Body of pancreas (tissue), 4 donors: ENCODE data around the gene SHANK3. TPM values are rescaled to one million over a fixed set of nuclear protein-coding genes. Genes with fewer than 3 reads are reported as not detected.

Experiments used
- ATAC-seq: fragments of 150-250 bp; one replicate; pipeline ENCODE4 v1.9.1; 2016
- DNase-seq, 4 donors: peaks; one replicate each; pipeline ENCODE4 v3.0.0-alpha.2; 2019
- H3K27ac ChIP-seq, 4 donors: fragments of 200-600 bp; sonication (generic); 1 replicate in 3 of 4; 2 replicates in 1 of 4; pipeline versions ENCODE4 v1.5.1 to v1.6.1; 2016 to 2019; ENCODE audit warnings: mild to moderate bottlenecking in 1 of 4, mixed read lengths in 1 of 4, moderate library complexity in 1 of 4
- H3K27me3 ChIP-seq, 2 donors: fragments of 200-600 bp; sonication (generic); one replicate each; pipeline ENCODE4 v1.6.0; 2016; ENCODE audit warnings: mild to moderate bottlenecking in 1 of 2
- H3K36me3 ChIP-seq, 2 donors: fragments of 200-600 bp; sonication (generic); replicated peaks in 1 of 2; 2 replicates each; pipeline ENCODE4 v1.5.1; 2016; ENCODE audit warnings: low read depth in 2 of 2; ENCODE audit not compliant: insufficient read depth in 1 of 2
- H3K4me1 ChIP-seq: fragments of 200-600 bp; sonication (generic); one replicate; pipeline ENCODE4 v1.6.0; 2016
- H3K4me3 ChIP-seq, 2 donors: fragments of 200-600 bp; sonication (generic); 1 replicate in 1 of 2; 2 replicates in 1 of 2; pipeline ENCODE4 v1.5.1; 2016 to 2019
- H3K9me3 ChIP-seq, 3 donors: fragments of 200-600 bp; sonication (generic); 1 replicate in 2 of 3; 2 replicates in 1 of 3; pipeline ENCODE4 v1.5.1; 2016
- POLR2A ChIP-seq, 3 donors: fragments of 450-650 bp; IDR thresholded peaks; one replicate each; pipeline ENCODE4 v1.6.1; 2016; ENCODE audit warnings: antibody characterized with exemption in 3 of 3, mild to moderate bottlenecking in 2 of 3
- WGBS, 2 donors: methylation state at CpG; one replicate each; pipeline ENCODE4 v1.1.5; 2017; 5-methylcytosine and 5-hydroxymethylcytosine counted together
- intact Hi-C: fragments of 100-400 bp; cut with DNase I; formaldehyde crosslinking; loops from one replicate; pipeline ENCODE4 v1.15.1; 2023
- total RNA-seq, 2 donors: library from RNA; depleted of rRNA; stranded (reverse); fragments of >200 nt; gene quantifications; one replicate each; pipeline ENCODE4 v1.1.0, GENCODE V29; 2016
- TF ChIP-seq, protein P1 (sequence below), 7 experiments: fragments of 450-650 bp in 4 of 7; fragments of 200-600 bp in 3 of 7; sonication (generic) in 3 of 7; IDR thresholded peaks; one replicate each; pipeline ENCODE4 v1.5.1; 2016 to 2019; ENCODE audit warnings: antibody characterized with exemption in 7 of 7

SHANK3 gene
- total RNA-seq, 2 donors from 2014 or later: 6.0 to 15.5 TPM

DNA sequence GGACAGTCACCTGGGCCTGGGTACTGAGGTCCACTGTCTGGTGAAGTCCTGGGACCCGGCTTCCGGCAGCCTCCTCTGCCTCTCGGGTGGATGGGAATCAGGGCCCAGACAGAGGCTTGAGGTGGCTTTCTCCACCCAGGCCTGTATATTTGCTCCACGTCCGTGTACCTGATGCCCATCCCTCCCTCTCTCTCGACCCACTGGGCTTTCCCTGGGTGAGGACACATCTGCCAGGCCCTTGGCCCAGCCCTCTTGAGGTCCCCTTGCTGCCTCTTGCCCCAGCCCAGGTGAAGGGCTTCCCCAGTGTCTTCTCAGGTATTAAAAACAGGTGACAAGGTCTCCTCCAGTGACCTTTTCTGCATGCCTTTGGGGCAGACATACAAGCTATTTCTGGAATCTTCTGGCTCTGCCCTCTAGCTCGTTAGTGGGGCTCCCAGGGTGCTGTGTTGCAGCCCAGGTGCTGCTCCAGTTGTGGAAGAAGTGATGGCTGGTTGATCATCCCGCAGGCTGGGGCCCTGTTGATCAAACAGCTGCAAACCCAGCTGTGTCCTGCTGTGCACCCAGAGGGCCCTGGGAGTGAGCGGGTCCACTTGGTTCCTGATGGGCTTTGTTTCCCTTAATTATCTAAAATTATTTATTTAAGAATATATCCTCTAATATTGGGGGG is 39.9 kb downstream of the SHANK3 start:
- H3K27me3 ChIP-seq: no peaks in the 10 kb centered on the region
- 77 to 84% methylated on average over 8 to 9 of the region's 9 CpGs for WGBS, 2 donors
- intact Hi-C loops: no loop called here
- no peaks in the 10 kb centered on the region for H3K9me3 ChIP-seq
- peak overlapping the region in 2 of 4 donors; percentile 18 to 65 for H3K27ac ChIP-seq
- TF ChIP-seq, protein P1, sequence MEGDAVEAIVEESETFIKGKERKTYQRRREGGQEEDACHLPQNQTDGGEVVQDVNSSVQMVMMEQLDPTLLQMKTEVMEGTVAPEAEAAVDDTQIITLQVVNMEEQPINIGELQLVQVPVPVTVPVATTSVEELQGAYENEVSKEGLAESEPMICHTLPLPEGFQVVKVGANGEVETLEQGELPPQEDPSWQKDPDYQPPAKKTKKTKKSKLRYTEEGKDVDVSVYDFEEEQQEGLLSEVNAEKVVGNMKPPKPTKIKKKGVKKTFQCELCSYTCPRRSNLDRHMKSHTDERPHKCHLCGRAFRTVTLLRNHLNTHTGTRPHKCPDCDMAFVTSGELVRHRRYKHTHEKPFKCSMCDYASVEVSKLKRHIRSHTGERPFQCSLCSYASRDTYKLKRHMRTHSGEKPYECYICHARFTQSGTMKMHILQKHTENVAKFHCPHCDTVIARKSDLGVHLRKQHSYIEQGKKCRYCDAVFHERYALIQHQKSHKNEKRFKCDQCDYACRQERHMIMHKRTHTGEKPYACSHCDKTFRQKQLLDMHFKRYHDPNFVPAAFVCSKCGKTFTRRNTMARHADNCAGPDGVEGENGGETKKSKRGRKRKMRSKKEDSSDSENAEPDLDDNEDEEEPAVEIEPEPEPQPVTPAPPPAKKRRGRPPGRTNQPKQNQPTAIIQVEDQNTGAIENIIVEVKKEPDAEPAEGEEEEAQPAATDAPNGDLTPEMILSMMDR (IDR thresholded peaks at IDR 0.05): no peak
- TF ChIP-seq POLR2A (IDR thresholded peaks at IDR 0.05): no peak
- ATAC-seq (no peak), DNase-seq (no peak)
- H3K36me3 ChIP-seq: no peaks in the 10 kb centered on the region
- peaks cover 10% of the 10 kb centered on the region for H3K4me1 ChIP-seq
- H3K4me3 ChIP-seq: no peak overlapping the region

GRCh38 chr22:50713008-50713385 is 40.4 kb downstream of the SHANK3 start:
- Histone ChIP-seq H3K27me3 (no peaks in the 10 kb centered on the region), H3K4me3 (no peak overlapping the region), H3K36me3 (no peaks in the 10 kb centered on the region), H3K27ac (peak overlapping the region in 3 of 4 donors; percentile 18 to 65 (median 55)), H3K9me3 (no peaks in the 10 kb centered on the region), H3K4me1 (peaks cover 10% of the 10 kb centered on the region)
- TF ChIP-seq, protein P1 (IDR thresholded peaks at IDR 0.05): no peak
- no peak for TF ChIP-seq POLR2A (IDR thresholded peaks at IDR 0.05)
- 78 to 85% methylated on average over 13 of the region's 13 CpGs for WGBS, 2 donors
- intact Hi-C loops: no loop called here
- DNase-seq (no peak), ATAC-seq (no peak)

DNA sequence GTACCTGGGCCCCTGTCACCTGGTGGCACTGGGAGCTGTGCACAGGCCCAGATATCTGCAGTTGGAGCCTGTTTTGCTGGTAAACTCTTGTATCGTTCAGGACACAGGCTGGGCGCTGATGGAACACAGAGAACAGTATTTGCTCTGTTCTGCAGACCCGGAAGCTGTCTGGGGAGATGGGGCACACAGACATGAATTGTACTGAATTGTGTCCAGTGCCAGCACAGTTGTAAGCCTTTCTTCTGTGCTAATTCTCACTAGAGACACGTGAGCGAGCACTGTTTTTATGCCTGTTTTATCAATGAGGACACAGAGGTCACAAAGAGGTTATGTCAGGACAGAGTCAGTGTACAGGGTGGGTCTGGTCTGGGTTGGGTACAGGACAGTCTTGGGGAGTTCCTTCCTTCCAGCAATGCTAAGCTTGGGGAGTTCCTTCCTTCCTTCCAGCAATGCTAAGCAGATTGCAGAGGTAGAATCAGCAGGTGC is 41.0 kb downstream of the SHANK3 start:
- 62 to 77% methylated on average over 4 to 5 of the region's 5 CpGs for WGBS, 2 donors
- intact Hi-C loops: no loop called here
- ATAC-seq (peak; percentile 63), DNase-seq (peak in 2 of 4 donors; percentile 39)
- Histone ChIP-seq H3K27ac (peak overlapping the region in 3 of 4 donors; percentile 18 to 65 (median 55)), H3K9me3 (no peaks in the 10 kb centered on the region), H3K4me1 (peaks cover 10% of the 10 kb centered on the region), H3K4me3 (no peak overlapping the region), H3K36me3 (no peaks in the 10 kb centered on the region), H3K27me3 (no peaks in the 10 kb centered on the region)
- no peak for TF ChIP-seq POLR2A (IDR thresholded peaks at IDR 0.05)
- TF ChIP-seq, protein P1 (IDR thresholded peaks at IDR 0.05): no peak

DNA sequence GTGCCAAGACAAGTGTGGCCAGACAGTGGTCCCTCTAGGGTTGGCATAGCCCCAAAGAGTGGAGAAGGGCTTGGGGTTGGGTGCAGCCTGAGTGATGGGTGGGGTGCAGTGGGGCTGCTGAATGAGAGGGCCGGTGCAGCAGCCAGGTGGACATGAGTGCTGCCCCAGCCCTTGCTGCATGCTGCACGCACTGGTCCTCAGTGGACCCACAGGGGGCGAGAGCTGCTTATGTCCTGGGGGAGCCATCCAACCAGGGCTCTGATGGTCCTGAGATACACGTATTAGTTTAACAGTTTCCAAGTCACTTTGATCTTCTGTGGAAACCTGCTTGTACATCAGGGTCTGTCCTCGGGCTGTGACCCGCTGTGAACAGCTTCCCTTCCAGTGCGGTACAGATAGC is 41.5 kb downstream of the SHANK3 start:
- no peaks in the 10 kb centered on the region for H3K36me3 ChIP-seq
- DNase-seq (no peak), ATAC-seq (no peak)
- no peak overlapping the region for H3K4me3 ChIP-seq
- peaks cover 10% of the 10 kb centered on the region for H3K4me1 ChIP-seq
- no peaks in the 10 kb centered on the region for H3K9me3 ChIP-seq
- intact Hi-C loops: no loop called here
- peak overlapping the region in 3 of 4 donors; percentile 18 to 65 (median 55) for H3K27ac ChIP-seq
- no peaks in the 10 kb centered on the region for H3K27me3 ChIP-seq
- WGBS, 2 donors: 85 to 87% methylated on average over 6 to 7 of the region's 7 CpGs
- no peak for TF ChIP-seq POLR2A (IDR thresholded peaks at IDR 0.05)
- TF ChIP-seq, protein P1 (IDR thresholded peaks at IDR 0.05): no peak
